Measurements from ENCODE around the gene RPL39L.

DNA sequence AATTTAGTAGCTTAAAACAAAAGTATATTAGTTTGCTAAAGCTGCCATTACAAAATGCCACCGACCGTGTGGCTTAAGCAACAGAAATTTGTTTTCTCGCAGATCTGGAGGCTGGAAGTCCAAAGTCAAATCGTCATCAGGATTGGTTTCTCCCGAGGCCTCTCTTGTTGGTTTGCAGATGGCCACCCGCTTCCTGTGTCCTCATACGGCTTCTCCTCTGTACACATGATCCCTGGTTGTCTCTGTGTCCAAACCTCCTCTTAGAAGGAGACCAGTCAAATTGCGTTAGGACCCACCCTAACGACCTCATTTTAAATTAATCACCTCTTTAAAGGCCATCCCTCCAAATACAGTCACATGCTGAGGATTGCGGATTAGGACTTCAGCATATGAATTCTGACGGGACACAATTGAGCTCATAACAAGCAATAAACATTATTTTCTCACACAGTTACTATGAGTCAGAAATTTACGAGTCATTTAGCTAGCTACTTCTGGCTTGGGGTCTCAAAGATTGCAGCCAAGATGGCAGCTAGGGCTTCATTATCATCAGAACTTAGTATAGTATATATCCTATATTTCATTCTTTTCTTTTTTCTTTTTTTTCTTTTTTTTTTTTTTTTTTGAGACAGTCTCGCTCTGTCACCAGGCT, 58.4 kb downstream of the RPL39L start:
- no peak for TF ChIP-seq SIN3A (IDR thresholded peaks at IDR 0.05; ENCODE audit: borderline replicate concordance, insufficient read depth, low read length)
- TF ChIP-seq, protein P1, sequence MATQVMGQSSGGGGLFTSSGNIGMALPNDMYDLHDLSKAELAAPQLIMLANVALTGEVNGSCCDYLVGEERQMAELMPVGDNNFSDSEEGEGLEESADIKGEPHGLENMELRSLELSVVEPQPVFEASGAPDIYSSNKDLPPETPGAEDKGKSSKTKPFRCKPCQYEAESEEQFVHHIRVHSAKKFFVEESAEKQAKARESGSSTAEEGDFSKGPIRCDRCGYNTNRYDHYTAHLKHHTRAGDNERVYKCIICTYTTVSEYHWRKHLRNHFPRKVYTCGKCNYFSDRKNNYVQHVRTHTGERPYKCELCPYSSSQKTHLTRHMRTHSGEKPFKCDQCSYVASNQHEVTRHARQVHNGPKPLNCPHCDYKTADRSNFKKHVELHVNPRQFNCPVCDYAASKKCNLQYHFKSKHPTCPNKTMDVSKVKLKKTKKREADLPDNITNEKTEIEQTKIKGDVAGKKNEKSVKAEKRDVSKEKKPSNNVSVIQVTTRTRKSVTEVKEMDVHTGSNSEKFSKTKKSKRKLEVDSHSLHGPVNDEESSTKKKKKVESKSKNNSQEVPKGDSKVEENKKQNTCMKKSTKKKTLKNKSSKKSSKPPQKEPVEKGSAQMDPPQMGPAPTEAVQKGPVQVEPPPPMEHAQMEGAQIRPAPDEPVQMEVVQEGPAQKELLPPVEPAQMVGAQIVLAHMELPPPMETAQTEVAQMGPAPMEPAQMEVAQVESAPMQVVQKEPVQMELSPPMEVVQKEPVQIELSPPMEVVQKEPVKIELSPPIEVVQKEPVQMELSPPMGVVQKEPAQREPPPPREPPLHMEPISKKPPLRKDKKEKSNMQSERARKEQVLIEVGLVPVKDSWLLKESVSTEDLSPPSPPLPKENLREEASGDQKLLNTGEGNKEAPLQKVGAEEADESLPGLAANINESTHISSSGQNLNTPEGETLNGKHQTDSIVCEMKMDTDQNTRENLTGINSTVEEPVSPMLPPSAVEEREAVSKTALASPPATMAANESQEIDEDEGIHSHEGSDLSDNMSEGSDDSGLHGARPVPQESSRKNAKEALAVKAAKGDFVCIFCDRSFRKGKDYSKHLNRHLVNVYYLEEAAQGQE (IDR thresholded peaks at IDR 0.05; ENCODE audit: insufficient read depth in 1 of 2, low read depth in 2 of 2, low read length in 2 of 2): no peak
- no peak for TF ChIP-seq POLR2AphosphoS5 (IDR thresholded peaks at IDR 0.05; ENCODE audit: low read depth, low read length)
- TF ChIP-seq TAF1 (IDR thresholded peaks at IDR 0.05; ENCODE audit: borderline replicate concordance, insufficient read depth, low read length): no peak
